Neural progenitor cell (in vitro differentiated cells): ENCODE data around the gene DAAM2. TPM values are rescaled to one million over a fixed set of nuclear protein-coding genes. Genes with fewer than 3 reads are reported as not detected.

ENCODE experiments used
- DNase-seq: peaks from one replicate; pipeline ENCODE4 v3.0.0-alpha.2; 2016; ENCODE audit warnings: low spot score
- H2AFZ ChIP-seq: fragments of 200-600 bp; sonication (generic); replicated peaks from 2 replicates; pipeline ENCODE4 v1.6.1; 2016; ENCODE audit warnings: antibody characterized with exemption
- H3F3A ChIP-seq: fragments of 200-600 bp; sonication (generic); 2 replicates; pipeline ENCODE4 v1.6.1; 2016; ENCODE audit warnings: antibody characterized with exemption, low read depth
- H3K27ac ChIP-seq: fragments of 200-600 bp; sonication (generic); 2 replicates; pipeline ENCODE4 v1.5.1; 2016; ENCODE audit warnings: mild to moderate bottlenecking
- H3K27me3 ChIP-seq: fragments of 200-600 bp; sonication (generic); 2 replicates; pipeline ENCODE4 v1.6.1; 2016; ENCODE audit warnings: mild to moderate bottlenecking, moderate library complexity
- H3K36me3 ChIP-seq: fragments of 200-600 bp; sonication (generic); 2 replicates; pipeline ENCODE4 v1.5.1; 2016
- H3K4me1 ChIP-seq: fragments of 200-600 bp; sonication (generic); 2 replicates; pipeline ENCODE4 v1.6.1; 2016; ENCODE audit warnings: mixed run types
- H3K4me2 ChIP-seq: fragments of 200-600 bp; sonication (generic); 2 replicates; pipeline ENCODE4 v1.6.1; 2016
- H3K4me3 ChIP-seq: fragments of 200-600 bp; sonication (generic); 2 replicates; pipeline ENCODE4 v1.5.1; 2016
- H3K79me2 ChIP-seq: fragments of 200-600 bp; sonication (generic); 2 replicates; pipeline ENCODE4 v1.6.1; 2016; ENCODE audit warnings: low read depth
- H3K9ac ChIP-seq: fragments of 200-600 bp; sonication (generic); 2 replicates; pipeline ENCODE4 v1.6.1; 2016
- H3K9me3 ChIP-seq: fragments of 200-600 bp; sonication (generic); 2 replicates; pipeline ENCODE4 v1.5.1; 2016; ENCODE audit warnings: low read depth
- H4K20me1 ChIP-seq: fragments of 200-600 bp; sonication (generic); 2 replicates; pipeline ENCODE4 v1.6.1; 2016; ENCODE audit warnings: low read depth
- H3K27ac Mint-ChIP-seq: 3 replicates; pipeline ENCODE4 v1.8.0; 2021; ENCODE audit warnings: mixed read lengths
- H3K27me3 Mint-ChIP-seq: 2 replicates; pipeline ENCODE4 v1.8.0; 2022; ENCODE audit warnings: low read depth, mild to moderate bottlenecking, inconsistent platforms, moderate library complexity, mixed read lengths; ENCODE audit not compliant: insufficient read depth
- H3K36me3 Mint-ChIP-seq: 3 replicates; pipeline ENCODE4 v1.8.0; 2021; ENCODE audit warnings: mixed read lengths
- H3K4me1 Mint-ChIP-seq: 3 replicates; pipeline ENCODE4 v1.8.0; 2021; ENCODE audit warnings: mixed read lengths
- H3K4me3 Mint-ChIP-seq: 3 replicates; pipeline ENCODE4 v1.8.0; 2021; ENCODE audit warnings: mild to moderate bottlenecking, moderate library complexity, mixed read lengths
- H3K9me3 Mint-ChIP-seq: 3 replicates; pipeline ENCODE4 v1.8.0; 2020; ENCODE audit warnings: mixed read lengths
- CTCF ChIP-seq: fragments of 200-600 bp; sonication (generic); IDR thresholded peaks from 2 replicates; pipeline ENCODE4 v1.5.1; 2017; ENCODE audit warnings: antibody characterized with exemption, mild to moderate bottlenecking
- EZH2 ChIP-seq: fragments of 200-600 bp; sonication (generic); IDR thresholded peaks from 2 replicates; pipeline ENCODE4 v1.6.1; 2017; ENCODE audit warnings: antibody characterized with exemption, mild to moderate bottlenecking, moderate library complexity
- EZH2phosphoT487 ChIP-seq: fragments of 200-600 bp; sonication (generic); IDR thresholded peaks from 2 replicates; pipeline ENCODE4 v1.6.1; 2017; ENCODE audit warnings: antibody characterized with exemption
- total RNA-seq: library from RNA; depleted of rRNA; stranded (reverse); fragments of >200 nt; gene quantifications from 2 replicates; pipeline ENCODE4 v1.2.3, GENCODE V29; 2015; ENCODE audit warnings: low replicate concordance

The DAAM2 gene
- total RNA-seq, 1 donor from 2014 or later, result 2.1 TPM

DNA sequence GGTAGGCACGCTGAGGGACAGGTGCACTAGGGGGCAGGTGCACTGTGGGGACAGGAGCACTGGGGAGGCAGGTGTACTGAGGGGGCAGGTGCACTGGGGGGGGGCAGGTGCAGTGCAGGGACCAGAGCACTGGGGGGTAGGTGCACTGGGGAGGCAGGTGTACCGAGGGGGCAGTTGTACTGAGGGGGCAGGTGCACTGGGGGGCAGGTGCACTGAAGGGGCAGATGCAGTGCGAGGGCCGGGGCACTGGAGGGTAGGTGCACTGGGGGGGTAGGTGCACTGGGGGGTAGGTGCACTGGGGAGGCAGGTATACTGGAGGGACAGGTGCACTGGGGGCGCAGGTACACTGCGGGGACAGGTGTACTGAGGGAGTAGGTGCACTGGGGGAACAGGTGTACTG, 39.5 kb downstream of the DAAM2 start:
- Mint-ChIP-seq H3K9me3 (no peaks in the 10 kb centered on the region), H3K27me3 (no peaks in the 10 kb centered on the region), H3K27ac (no peak overlapping the region), H3K4me3 (no peak overlapping the region), H3K4me1 (no peaks in the 10 kb centered on the region), H3K36me3 (no peaks in the 10 kb centered on the region)
- Histone ChIP-seq H3K4me1 (no peaks in the 10 kb centered on the region), H3K4me2 (no peak overlapping the region), H3K4me3 (no peak overlapping the region), H3F3A (no peaks in the 10 kb centered on the region), H3K36me3 (no peaks in the 10 kb centered on the region), H2AFZ (no peak overlapping the region), H4K20me1 (no peaks in the 10 kb centered on the region), H3K79me2 (no peaks in the 10 kb centered on the region), H3K27ac (no peak overlapping the region), H3K9ac (no peak overlapping the region), H3K9me3 (no peaks in the 10 kb centered on the region), H3K27me3 (no peaks in the 10 kb centered on the region)
- no peak for DNase-seq
- TF ChIP-seq EZH2, result no peak
- no peak for TF ChIP-seq EZH2phosphoT487
- TF ChIP-seq CTCF, result no peak

GRCh38 chr6:39834278-39834677, 42.1 kb downstream of the DAAM2 start:
- no peaks in the 10 kb centered on the region for H3K79me2 ChIP-seq
- no peak overlapping the region for H3K4me3 ChIP-seq
- TF ChIP-seq CTCF (no peak), EZH2phosphoT487 (no peak), EZH2 (no peak)
- H3K4me1 ChIP-seq, result no peaks in the 10 kb centered on the region
- DNase-seq, result no peak
- Mint-ChIP-seq H3K27ac (no peak overlapping the region), H3K4me1 (no peaks in the 10 kb centered on the region), H3K4me3 (no peak overlapping the region), H3K27me3 (no peaks in the 10 kb centered on the region), H3K9me3 (no peaks in the 10 kb centered on the region), H3K36me3 (no peaks in the 10 kb centered on the region)
- no peaks in the 10 kb centered on the region for H3K9me3 ChIP-seq
- no peaks in the 10 kb centered on the region for H3K36me3 ChIP-seq
- H3F3A ChIP-seq, result no peaks in the 10 kb centered on the region
- no peak overlapping the region for H3K9ac ChIP-seq
- H4K20me1 ChIP-seq, result no peaks in the 10 kb centered on the region
- H2AFZ ChIP-seq, result no peak overlapping the region
- no peak overlapping the region for H3K4me2 ChIP-seq
- no peak overlapping the region for H3K27ac ChIP-seq
- H3K27me3 ChIP-seq, result no peaks in the 10 kb centered on the region

- H3K4me3 Mint-ChIP-seq, result no peak overlapping the region
- Histone ChIP-seq H3K9ac (no peak overlapping the region), H3F3A (no peaks in the 10 kb centered on the region), H3K4me2 (no peak overlapping the region), H3K9me3 (no peaks in the 10 kb centered on the region), H3K27ac (no peak overlapping the region), H3K27me3 (no peaks in the 10 kb centered on the region), H4K20me1 (no peaks in the 10 kb centered on the region), H2AFZ (no peak overlapping the region), H3K36me3 (no peaks in the 10 kb centered on the region), H3K4me1 (no peaks in the 10 kb centered on the region), H3K79me2 (no peaks in the 10 kb centered on the region), H3K4me3 (no peak overlapping the region)
- no peaks in the 10 kb centered on the region for H3K27me3 Mint-ChIP-seq
- no peaks in the 10 kb centered on the region for H3K36me3 Mint-ChIP-seq
- no peaks in the 10 kb centered on the region for H3K9me3 Mint-ChIP-seq
- no peak overlapping the region for H3K27ac Mint-ChIP-seq
- TF ChIP-seq EZH2 (no peak), EZH2phosphoT487 (no peak), CTCF (no peak)
- no peaks in the 10 kb centered on the region for H3K4me1 Mint-ChIP-seq
- no peak for DNase-seq
Observed at GRCh38 chr6:39834866-39835265, 42.7 kb downstream of the DAAM2 start.
